ENCODE results near the gene GPBP1L1. TPM values are rescaled to one million over a fixed set of nuclear protein-coding genes. Genes with fewer than 3 reads are reported as not detected.

GPBP1L1 gene
- total RNA-seq, 1 experiment from 2014 or later, result 110 TPM

- Histone ChIP-seq H3K4me2 (ENCODE audit: low read length) (peak within 1 kb of the TSS; percentile 98), H3K4me1 (ENCODE audit: control insufficient read depth in 1 of 2, insufficient read depth in 2 of 2, low read length in 2 of 2) (peaks cover 10 to 19% of the 10 kb centered on the region in 2 experiments), H3K9me3 (ENCODE audit: control insufficient read depth in 1 of 2, insufficient read depth in 1 of 2, low read depth in 1 of 2, low read length in 2 of 2) (no peaks in the 10 kb centered on the region), H3K9ac (ENCODE audit: low read length) (peak within 1 kb of the TSS; percentile 99), H3K27ac (ENCODE audit: low read depth, low read length) (peak within 1 kb of the TSS; percentile 87), H4K20me1 (ENCODE audit: insufficient read depth) (peaks cover 25% of the 10 kb centered on the region; the same call in 1 of the 2 replicates), H3K27me3 (ENCODE audit: insufficient read depth, low read length) (no peaks in the 10 kb centered on the region), H3K9me2 (ENCODE audit: insufficient read depth) (no peaks in the 10 kb centered on the region), H3K79me2 (ENCODE audit: insufficient read depth, low read length) (peaks cover 48% of the 10 kb centered on the region), H2AFZ (ENCODE audit: low read depth, low read length, poor library complexity, severe bottlenecking) (peak within 1 kb of the TSS; percentile 97), H3K4me3 (replicated peaks in 1 of 2; ENCODE audit: low read depth in 1 of 2, low read length in 2 of 2) (peak within 1 kb of the TSS; percentile 98 to 99), H3K36me3 (ENCODE audit: control insufficient read depth in 1 of 2, insufficient read depth in 2 of 2, low read length in 2 of 2) (peaks cover 0 to 17% of the 10 kb centered on the region in 2 experiments; a peak in 1 of 4 replicates)
- DNase-seq (ENCODE audit: low read depth, low spot score) (peak; percentile 63), ATAC-seq (peak; percentile 75)
- ChIA-PET CTCF (interaction anchor here (0.9 kb wide), 2 partner anchors 14 to 71 kb away, joined by 3 to 4 read pairs; no protein-coding TSS in a partner anchor), RAD21 (ENCODE audit: low non-redundant PET in 1 of 2, low total read pairs in 2 of 2, uncharacterized antibody in 2 of 2, unreplicated experiment in 2 of 2) (no interaction called here), POLR2A (interaction anchor here (0.6 to 1.8 kb wide), 19 partner anchors 8 to 862 kb away, joined by 3 to 7 read pairs (median 3); partner anchors contain the start of genes CCDC163, HECTD3, MMACHC and PRDX1)
- BruUV-seq (replicated peaks), result no TSS peak
- intact Hi-C loops (cut with micrococcal nuclease), result loop anchor here (10.0 kb wide), 1 partner anchor 301 kb away; no protein-coding TSS in a partner anchor
- peak; percentile 99 for TF ChIP-seq POLR2AphosphoS5 (IDR thresholded peaks at IDR 0.05; ENCODE audit: low read depth, low read length)
- no peak for TF ChIP-seq ZBTB33 (IDR thresholded peaks at IDR 0.05; ENCODE audit: extremely low read depth, insufficient replicate concordance, low read length)
- peak; percentile 84 for TF ChIP-seq SIN3A (IDR thresholded peaks at IDR 0.05; ENCODE audit: low read depth)
- peak; percentile 98 for TF ChIP-seq POLR2A (IDR thresholded peaks at IDR 0.05; ENCODE audit: borderline replicate concordance, extremely low read depth, insufficient read depth, insufficient read length)
- TF ChIP-seq MAX (IDR thresholded peaks at IDR 0.05), result peak; percentile 63; the same call in 1 of the 2 replicates
- TF ChIP-seq YY1 (IDR thresholded peaks at IDR 0.05; ENCODE audit: extremely low read depth, insufficient replicate concordance, low read depth, low read length), result peak; percentile 80
- 0 out of 2 replicates have a peak, but pooled peaks have one; percentile 19 for TF ChIP-seq ZFX (IDR thresholded peaks at IDR 0.05)
- TF ChIP-seq ZNF274 (IDR thresholded peaks at IDR 0.05; ENCODE audit: low read depth, low read length), result no peak
- TF ChIP-seq EZH2phosphoT487 (IDR thresholded peaks at IDR 0.05; ENCODE audit: borderline replicate concordance), result no peak
- TF ChIP-seq ELF1 (IDR thresholded peaks at IDR 0.05; ENCODE audit: borderline replicate concordance, low read depth), result peak; percentile 37; the same call in 1 of the 2 replicates
- peak; percentile 72 for TF ChIP-seq SP1 (IDR thresholded peaks at IDR 0.05; ENCODE audit: low read depth)
- peak; percentile 10 for TF ChIP-seq TCF7L2 (IDR thresholded peaks at IDR 0.05; ENCODE audit: borderline replicate concordance, extremely low read depth, insufficient read depth, insufficient read length)
- no peak for TF ChIP-seq JUND (IDR thresholded peaks at IDR 0.05)
Observed at GRCh38 chr1:45583666-45584350, 102.5 kb downstream of the GPBP1L1 start, which contains the start of gene NASP. Gene NASP (plus strand): TSS chr1:45584041. CDS start chr1:45584147, 106 bp downstream.

All from HCT116 (cell line).